DND-41 (cell line): ENCODE data around the gene TBC1D32.
"Not testable (repeated sequence)": the region's sequence is repeated elsewhere in the genome, so short reads cannot be mapped to it uniquely, and the experiment has no call there.

Experiments used
- ATAC-seq: fragments of 200-7000 bp; cut with Tn5 transposase; 3 replicates; pipeline ENCODE4 v1.9.1; 2021; ENCODE audit warnings: low read depth; ENCODE audit not compliant: insufficient read depth
- DNase-seq: peaks from one replicate; pipeline ENCODE4 v3.0.0-alpha.2; 2020
- H2AFZ ChIP-seq: 2 replicates; pipeline ENCODE4 v1.6.0; 2012; ENCODE audit warnings: low read depth, low read length
- H3K27ac ChIP-seq: 2 replicates; pipeline ENCODE4 v1.5.1; 2012; ENCODE audit warnings: low read length, inconsistent platforms
- H3K27me3 ChIP-seq: fragments of 200-600 bp; sonication (generic); 2 replicates; pipeline ENCODE4 v1.6.0; 2012; ENCODE audit warnings: low read length, mild to moderate bottlenecking, inconsistent platforms; ENCODE audit not compliant: insufficient read depth, poor library complexity
- H3K36me3 ChIP-seq: 2 replicates; pipeline ENCODE4 v1.5.1; 2012; ENCODE audit warnings: low read length, inconsistent platforms; ENCODE audit not compliant: insufficient read depth
- H3K4me1 ChIP-seq: 2 replicates; pipeline ENCODE4 v1.5.1; 2012; ENCODE audit warnings: mild to moderate bottlenecking, low read length; ENCODE audit not compliant: insufficient read depth
- H3K4me2 ChIP-seq: 2 replicates; pipeline ENCODE4 v1.6.0; 2012; ENCODE audit warnings: mild to moderate bottlenecking, moderate library complexity, low read length, inconsistent platforms; ENCODE audit not compliant: insufficient read depth
- H3K4me3 ChIP-seq, 2 experiments: fragments of 200-600 bp in 1 of 2; shearing (Covaris generic) in 1 of 2; 2 replicates each; pipeline ENCODE4 v1.5.1; 2012 to 2016; ENCODE audit warnings: inconsistent platforms in 2 of 2, low read length in 2 of 2, mild to moderate bottlenecking in 2 of 2, low read depth in 1 of 2, moderate library complexity in 1 of 2
- H3K79me2 ChIP-seq: 2 replicates; pipeline ENCODE4 v1.6.0; 2012; ENCODE audit warnings: low read length, inconsistent platforms; ENCODE audit not compliant: insufficient read depth
- H3K9ac ChIP-seq: 2 replicates; pipeline ENCODE4 v1.6.0; 2012; ENCODE audit warnings: low read depth, mild to moderate bottlenecking, inconsistent platforms, low read length, moderate library complexity
- H3K9me3 ChIP-seq: 2 replicates; pipeline ENCODE4 v1.5.1; 2012; ENCODE audit warnings: low read length, moderate library complexity, mild to moderate bottlenecking, inconsistent platforms; ENCODE audit not compliant: insufficient read depth, severe bottlenecking
- H4K20me1 ChIP-seq: 2 replicates; pipeline ENCODE4 v1.6.0; 2012; ENCODE audit warnings: low read length; ENCODE audit not compliant: insufficient read depth
- EZH2 ChIP-seq: IDR thresholded peaks from 3 replicates; pipeline ENCODE4 v1.6.1; 2012; ENCODE audit warnings: borderline replicate concordance, low read depth, mild to moderate bottlenecking, moderate library complexity, low read length, inconsistent platforms; ENCODE audit not compliant: severe bottlenecking
- TF ChIP-seq, protein P1 (sequence below): IDR thresholded peaks from 2 replicates; pipeline ENCODE4 v1.5.1; 2012; ENCODE audit warnings: borderline replicate concordance, low read length, moderate library complexity, mild to moderate bottlenecking; ENCODE audit not compliant: poor library complexity, severe bottlenecking; ENCODE audit errors: extremely low read depth

Gene TBC1D32

DNA sequence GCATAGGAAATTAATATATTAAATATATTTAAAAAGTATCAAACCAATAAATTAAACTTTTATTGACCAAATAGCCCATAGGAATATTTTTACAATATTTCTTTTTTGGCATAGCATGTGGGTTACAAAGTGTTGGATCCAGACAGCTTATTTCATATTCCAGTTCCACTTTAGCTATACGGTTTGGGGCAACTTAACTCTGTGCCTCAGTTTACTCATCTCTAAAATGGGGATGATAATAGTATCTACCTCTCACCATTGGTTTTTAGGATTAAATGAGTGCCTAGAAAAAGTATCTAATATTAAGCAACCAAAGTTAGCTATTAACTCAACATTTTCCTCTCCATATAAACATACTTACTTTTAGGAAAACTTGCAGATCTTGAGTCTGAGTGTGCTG is 243.8 kb downstream of the TBC1D32 start:
- no peak overlapping the region for H2AFZ ChIP-seq
- TF ChIP-seq EZH2, result no peak
- TF ChIP-seq, protein P1, sequence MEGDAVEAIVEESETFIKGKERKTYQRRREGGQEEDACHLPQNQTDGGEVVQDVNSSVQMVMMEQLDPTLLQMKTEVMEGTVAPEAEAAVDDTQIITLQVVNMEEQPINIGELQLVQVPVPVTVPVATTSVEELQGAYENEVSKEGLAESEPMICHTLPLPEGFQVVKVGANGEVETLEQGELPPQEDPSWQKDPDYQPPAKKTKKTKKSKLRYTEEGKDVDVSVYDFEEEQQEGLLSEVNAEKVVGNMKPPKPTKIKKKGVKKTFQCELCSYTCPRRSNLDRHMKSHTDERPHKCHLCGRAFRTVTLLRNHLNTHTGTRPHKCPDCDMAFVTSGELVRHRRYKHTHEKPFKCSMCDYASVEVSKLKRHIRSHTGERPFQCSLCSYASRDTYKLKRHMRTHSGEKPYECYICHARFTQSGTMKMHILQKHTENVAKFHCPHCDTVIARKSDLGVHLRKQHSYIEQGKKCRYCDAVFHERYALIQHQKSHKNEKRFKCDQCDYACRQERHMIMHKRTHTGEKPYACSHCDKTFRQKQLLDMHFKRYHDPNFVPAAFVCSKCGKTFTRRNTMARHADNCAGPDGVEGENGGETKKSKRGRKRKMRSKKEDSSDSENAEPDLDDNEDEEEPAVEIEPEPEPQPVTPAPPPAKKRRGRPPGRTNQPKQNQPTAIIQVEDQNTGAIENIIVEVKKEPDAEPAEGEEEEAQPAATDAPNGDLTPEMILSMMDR, result no peak
- no peak overlapping the region for H3K27ac ChIP-seq
- H3K4me2 ChIP-seq, result no peak overlapping the region
- H3K27me3 ChIP-seq, result no peaks in the 10 kb centered on the region
- H3K36me3 ChIP-seq, result no peaks in the 10 kb centered on the region; the same call in 1 of the 2 replicates
- no peaks in the 10 kb centered on the region for H3K4me1 ChIP-seq
- H3K4me3 ChIP-seq, result no peak overlapping the region
- H3K9me3 ChIP-seq, result no peaks in the 10 kb centered on the region
- no peak for ATAC-seq
- H3K79me2 ChIP-seq, result no peaks in the 10 kb centered on the region
- DNase-seq, result no peak
- no peak overlapping the region for H3K9ac ChIP-seq
- H4K20me1 ChIP-seq, result no peaks in the 10 kb centered on the region

DNA sequence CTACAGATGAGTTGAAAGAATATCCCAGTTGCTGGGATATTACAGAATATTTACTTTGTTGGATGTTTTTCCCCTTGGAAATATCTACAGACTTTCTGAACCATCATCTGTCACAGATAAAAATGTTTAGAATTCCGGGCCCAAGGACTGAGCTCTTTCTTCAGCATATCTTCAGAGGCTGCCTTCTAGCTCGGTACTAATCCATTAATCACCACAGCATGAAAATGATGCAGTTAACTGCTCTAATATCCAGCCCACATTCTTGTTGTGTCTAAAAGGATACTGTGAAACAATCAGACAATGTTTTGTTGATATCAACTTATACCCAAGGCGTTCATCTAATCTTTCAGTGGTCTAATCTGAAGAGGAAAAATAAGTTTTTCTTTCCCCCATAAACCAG is 247.4 kb downstream of the TBC1D32 start:
- Histone ChIP-seq H3K4me3 (no peak overlapping the region), H3K4me1 (no peaks in the 10 kb centered on the region), H3K27me3 (no peaks in the 10 kb centered on the region), H4K20me1 (no peaks in the 10 kb centered on the region), H3K4me2 (no peak overlapping the region), H3K9ac (no peak overlapping the region), H3K27ac (no peak overlapping the region), H2AFZ (no peak overlapping the region), H3K9me3 (no peaks in the 10 kb centered on the region), H3K79me2 (no peaks in the 10 kb centered on the region), H3K36me3 (no peaks in the 10 kb centered on the region)
- no peak for TF ChIP-seq EZH2
- TF ChIP-seq, protein P1, result no peak
- ATAC-seq (no peak), DNase-seq (no peak)

DNA sequence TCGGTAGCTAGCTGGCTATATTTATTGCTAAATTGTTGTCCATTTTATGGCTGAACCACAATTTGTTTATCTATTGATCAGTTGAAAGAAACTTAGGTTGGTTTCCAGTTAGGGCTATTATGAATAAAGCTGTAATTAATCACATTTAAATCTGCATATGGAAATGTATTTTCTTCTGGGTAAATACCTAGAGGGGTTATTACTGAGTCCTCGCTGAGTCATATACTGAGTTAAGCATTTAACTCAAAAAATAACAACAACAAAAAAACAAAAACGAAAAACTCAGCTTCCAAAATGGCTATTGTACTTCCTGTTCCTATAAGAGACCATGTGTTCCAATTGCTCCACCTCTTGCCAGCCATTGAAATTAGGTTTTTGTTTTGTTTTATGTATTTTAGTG is 258.2 kb downstream of the TBC1D32 start:
- H3K27ac ChIP-seq, result no peak overlapping the region
- H4K20me1 ChIP-seq, result no peaks in the 10 kb centered on the region
- no peaks in the 10 kb centered on the region for H3K4me1 ChIP-seq
- no peaks in the 10 kb centered on the region for H3K79me2 ChIP-seq
- no peak for DNase-seq
- no peaks in the 10 kb centered on the region for H3K27me3 ChIP-seq
- no peak overlapping the region for H3K4me2 ChIP-seq
- H3K4me3 ChIP-seq, result no peak overlapping the region
- H3K9me3 ChIP-seq, result no peaks in the 10 kb centered on the region
- H3K9ac ChIP-seq, result no peak overlapping the region
- no peak overlapping the region for H2AFZ ChIP-seq
- no peak for ATAC-seq
- no peak for TF ChIP-seq EZH2
- TF ChIP-seq, protein P1, result no peak
- no peaks in the 10 kb centered on the region for H3K36me3 ChIP-seq

DNA sequence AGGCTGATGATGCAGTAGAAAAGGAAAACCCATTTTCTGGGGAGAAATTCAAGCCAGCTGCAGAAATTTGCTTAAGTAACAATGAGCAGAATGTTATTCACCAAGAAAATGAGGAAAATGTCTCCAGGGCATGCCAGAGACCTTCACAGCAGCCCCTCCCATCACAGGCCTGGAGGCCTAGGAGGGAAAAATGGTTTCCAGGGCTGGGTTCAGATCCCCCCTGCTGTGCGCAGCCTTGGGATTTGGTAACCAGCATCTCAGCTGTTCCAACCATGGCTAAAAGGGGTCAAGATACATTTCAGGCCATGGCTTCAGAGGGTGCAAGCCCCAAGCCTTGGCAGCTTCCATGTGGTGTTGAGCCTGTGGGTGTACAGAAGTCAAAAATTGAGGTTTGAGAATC is 265.5 kb downstream of the TBC1D32 start:
- H3K9me3 ChIP-seq, result peaks cover 18% of the 10 kb centered on the region
- not testable (repeated sequence) for H3K36me3 ChIP-seq, H3K27ac ChIP-seq, H3K27me3 ChIP-seq, H2AFZ ChIP-seq, H3K4me3 ChIP-seq, H3K9ac ChIP-seq, H4K20me1 ChIP-seq, H3K79me2 ChIP-seq, H3K4me1 ChIP-seq, ATAC-seq, DNase-seq, H3K4me2 ChIP-seq
